ENCODE results near the gene ATP10D.

ATP10D gene

GRCh38 chr4:47513461-47513860, 28.4 kb downstream of the ATP10D start:
- H3K4me2 ChIP-seq (ENCODE audit: insufficient read depth, low read length, poor library complexity, severe bottlenecking), result no peak overlapping the region
- H3K27ac ChIP-seq (replicated peaks; ENCODE audit: low read length), result no peak overlapping the region
- H3K36me3 ChIP-seq (replicated peaks in 1 of 2; ENCODE audit: control insufficient read depth in 2 of 2, insufficient read depth in 2 of 2, low read length in 2 of 2), result no peaks in the 10 kb centered on the region
- no peak overlapping the region for H4K8ac ChIP-seq (ENCODE audit: low read depth, low read length)
- no peak overlapping the region for H3K18ac ChIP-seq (ENCODE audit: low read length)
- no CpG with 5 or more reads among the region's 1 CpG for WGBS, 2 donors (ENCODE audit: extremely low coverage in 2 of 2, insufficient read length in 2 of 2, insufficient replicate concordance in 1 of 2)
- H3K4me3 ChIP-seq (ENCODE audit: low read length in 2 of 2), result no peak overlapping the region
- no peak overlapping the region for H3K14ac ChIP-seq (ENCODE audit: low read length)
- peaks cover 0 to 15% of the 10 kb centered on the region in 2 donors for H3K4me1 ChIP-seq (ENCODE audit: control insufficient read depth in 2 of 2, insufficient read depth in 1 of 2, low read depth in 1 of 2, low read length in 2 of 2)
- H3K9ac ChIP-seq (ENCODE audit: low read depth, low read length, poor library complexity), result no peak overlapping the region
- H2BK12ac ChIP-seq (ENCODE audit: low read length), result no peak overlapping the region
- no peak overlapping the region for H3K4ac ChIP-seq (ENCODE audit: low read length)
- no peak overlapping the region for H2AK5ac ChIP-seq (ENCODE audit: low read depth, low read length)
- H2BK15ac ChIP-seq (ENCODE audit: low read length), result no peak overlapping the region
- no peaks in the 10 kb centered on the region for H3K79me1 ChIP-seq (ENCODE audit: low read depth, low read length)
- no peaks in the 10 kb centered on the region for H3K27me3 ChIP-seq (ENCODE audit: control insufficient read depth in 3 of 3, insufficient read depth in 3 of 3, low read depth in 1 of 3, low read length in 3 of 3)
- DNase-seq (ENCODE audit: low spot score), result no peak
- H3K9me3 ChIP-seq (replicated peaks in 1 of 2; ENCODE audit: control insufficient read depth in 2 of 2, insufficient read depth in 1 of 2, low read depth in 1 of 2, low read length in 2 of 2), result no peaks in the 10 kb centered on the region
- no peak overlapping the region for H2BK120ac ChIP-seq (ENCODE audit: low read depth, low read length)
- H3K23ac ChIP-seq (ENCODE audit: low read depth, low read length, poor library complexity), result no peak overlapping the region
- H2AFZ ChIP-seq (ENCODE audit: low read length), result peak overlapping the region; percentile 53
- no peak overlapping the region for H2BK5ac ChIP-seq (ENCODE audit: low read length)
- H4K91ac ChIP-seq (ENCODE audit: low read depth, low read length, poor library complexity), result no peak overlapping the region

- Histone ChIP-seq H3K27ac (replicated peaks; ENCODE audit: low read length) (no peak overlapping the region), H4K8ac (ENCODE audit: low read depth, low read length) (no peak overlapping the region), H2BK120ac (ENCODE audit: low read depth, low read length) (no peak overlapping the region), H3K27me3 (ENCODE audit: control insufficient read depth in 3 of 3, insufficient read depth in 3 of 3, low read depth in 1 of 3, low read length in 3 of 3) (no peaks in the 10 kb centered on the region), H3K4ac (ENCODE audit: low read length) (no peak overlapping the region), H3K18ac (ENCODE audit: low read length) (no peak overlapping the region), H2BK15ac (ENCODE audit: low read length) (no peak overlapping the region), H3K4me2 (ENCODE audit: insufficient read depth, low read length, poor library complexity, severe bottlenecking) (no peak overlapping the region), H3K4me1 (ENCODE audit: control insufficient read depth in 2 of 2, insufficient read depth in 1 of 2, low read depth in 1 of 2, low read length in 2 of 2) (no peaks in the 10 kb centered on the region), H3K36me3 (replicated peaks in 1 of 2; ENCODE audit: control insufficient read depth in 2 of 2, insufficient read depth in 2 of 2, low read length in 2 of 2) (no peaks in the 10 kb centered on the region), H2BK5ac (ENCODE audit: low read length) (no peak overlapping the region), H2AFZ (ENCODE audit: low read length) (no peak overlapping the region), H2AK5ac (ENCODE audit: low read depth, low read length) (no peak overlapping the region), H3K9ac (ENCODE audit: low read depth, low read length, poor library complexity) (no peak overlapping the region), H3K4me3 (ENCODE audit: low read length in 2 of 2) (no peak overlapping the region), H3K9me3 (replicated peaks in 1 of 2; ENCODE audit: control insufficient read depth in 2 of 2, insufficient read depth in 1 of 2, low read depth in 1 of 2, low read length in 2 of 2) (no peaks in the 10 kb centered on the region), H4K91ac (ENCODE audit: low read depth, low read length, poor library complexity) (no peak overlapping the region), H3K79me1 (ENCODE audit: low read depth, low read length) (no peaks in the 10 kb centered on the region), H2BK12ac (ENCODE audit: low read length) (no peak overlapping the region), H3K14ac (ENCODE audit: low read length) (no peak overlapping the region), H3K23ac (ENCODE audit: low read depth, low read length, poor library complexity) (no peak overlapping the region)
- no CpG with 5 or more reads among the region's 3 CpGs for WGBS, 2 donors (ENCODE audit: extremely low coverage in 2 of 2, insufficient read length in 2 of 2, insufficient replicate concordance in 1 of 2)
- no peak for DNase-seq (ENCODE audit: low spot score)
Observed at GRCh38 chr4:47519239-47519883, 34.3 kb downstream of the ATP10D start.

- H2BK12ac ChIP-seq (ENCODE audit: low read length), result no peak overlapping the region
- no peak overlapping the region for H3K27ac ChIP-seq (replicated peaks; ENCODE audit: low read length)
Observed at GRCh38 chr4:47525154-47525819, 40.2 kb downstream of the ATP10D start.

GRCh38 chr4:47526281-47526680, 41.2 kb downstream of the ATP10D start:
- H2BK5ac ChIP-seq (ENCODE audit: low read length), result no peak overlapping the region
- no peaks in the 10 kb centered on the region for H3K36me3 ChIP-seq (replicated peaks in 1 of 2; ENCODE audit: control insufficient read depth in 2 of 2, insufficient read depth in 2 of 2, low read length in 2 of 2)
- no peak for DNase-seq (ENCODE audit: low spot score)
- no peak overlapping the region for H2BK12ac ChIP-seq (ENCODE audit: low read length)
- H2BK120ac ChIP-seq (ENCODE audit: low read depth, low read length), result no peak overlapping the region
- no peaks in the 10 kb centered on the region for H3K27me3 ChIP-seq (ENCODE audit: control insufficient read depth in 3 of 3, insufficient read depth in 3 of 3, low read depth in 1 of 3, low read length in 3 of 3)
- no peak overlapping the region for H3K23ac ChIP-seq (ENCODE audit: low read depth, low read length, poor library complexity)
- H3K79me1 ChIP-seq (ENCODE audit: low read depth, low read length), result no peaks in the 10 kb centered on the region
- H4K8ac ChIP-seq (ENCODE audit: low read depth, low read length), result no peak overlapping the region
- H3K27ac ChIP-seq (replicated peaks; ENCODE audit: low read length), result no peak overlapping the region
- no peaks in the 10 kb centered on the region for H3K9me3 ChIP-seq (replicated peaks in 1 of 2; ENCODE audit: control insufficient read depth in 2 of 2, insufficient read depth in 1 of 2, low read depth in 1 of 2, low read length in 2 of 2)
- H4K91ac ChIP-seq (ENCODE audit: low read depth, low read length, poor library complexity), result no peak overlapping the region
- no peak overlapping the region for H2AFZ ChIP-seq (ENCODE audit: low read length)
- H3K18ac ChIP-seq (ENCODE audit: low read length), result no peak overlapping the region
- no peak overlapping the region for H3K4me3 ChIP-seq (ENCODE audit: low read length in 2 of 2)
- no peak overlapping the region for H3K14ac ChIP-seq (ENCODE audit: low read length)
- H2BK15ac ChIP-seq (ENCODE audit: low read length), result no peak overlapping the region
- H3K4me1 ChIP-seq (ENCODE audit: control insufficient read depth in 2 of 2, insufficient read depth in 1 of 2, low read depth in 1 of 2, low read length in 2 of 2), result peaks cover 2 to 4% of the 10 kb centered on the region in 2 donors
- H3K4ac ChIP-seq (ENCODE audit: low read length), result no peak overlapping the region
- H3K4me2 ChIP-seq (ENCODE audit: insufficient read depth, low read length, poor library complexity, severe bottlenecking), result no peak overlapping the region
- H3K9ac ChIP-seq (ENCODE audit: low read depth, low read length, poor library complexity), result no peak overlapping the region
- H2AK5ac ChIP-seq (ENCODE audit: low read depth, low read length), result no peak overlapping the region

More at GRCh38 chr4:47525154-47525819, 40.2 kb downstream of the ATP10D start:
- no peak overlapping the region for H3K23ac ChIP-seq (ENCODE audit: low read depth, low read length, poor library complexity)
- no peak overlapping the region for H2BK5ac ChIP-seq (ENCODE audit: low read length)
- no peak overlapping the region for H4K8ac ChIP-seq (ENCODE audit: low read depth, low read length)
- no peak for DNase-seq (ENCODE audit: low spot score)
- no peaks in the 10 kb centered on the region for H3K4me1 ChIP-seq (ENCODE audit: control insufficient read depth in 2 of 2, insufficient read depth in 1 of 2, low read depth in 1 of 2, low read length in 2 of 2)
- H3K4me3 ChIP-seq (ENCODE audit: low read length in 2 of 2), result no peak overlapping the region
- H3K79me1 ChIP-seq (ENCODE audit: low read depth, low read length), result no peaks in the 10 kb centered on the region
- no peak overlapping the region for H2BK120ac ChIP-seq (ENCODE audit: low read depth, low read length)
- H3K9ac ChIP-seq (ENCODE audit: low read depth, low read length, poor library complexity), result no peak overlapping the region
- H2BK15ac ChIP-seq (ENCODE audit: low read length), result no peak overlapping the region
- H3K4me2 ChIP-seq (ENCODE audit: insufficient read depth, low read length, poor library complexity, severe bottlenecking), result no peak overlapping the region
- no peak overlapping the region for H4K91ac ChIP-seq (ENCODE audit: low read depth, low read length, poor library complexity)
- no peak overlapping the region for H2AK5ac ChIP-seq (ENCODE audit: low read depth, low read length)
- H3K14ac ChIP-seq (ENCODE audit: low read length), result no peak overlapping the region
- no peak overlapping the region for H3K4ac ChIP-seq (ENCODE audit: low read length)
- WGBS, 2 donors (ENCODE audit: extremely low coverage in 2 of 2, insufficient read length in 2 of 2, insufficient replicate concordance in 1 of 2), result no CpG with 5 or more reads among the region's 5 CpGs
- no peak overlapping the region for H2AFZ ChIP-seq (ENCODE audit: low read length)
- H3K9me3 ChIP-seq (replicated peaks in 1 of 2; ENCODE audit: control insufficient read depth in 2 of 2, insufficient read depth in 1 of 2, low read depth in 1 of 2, low read length in 2 of 2), result no peaks in the 10 kb centered on the region
- H3K27me3 ChIP-seq (ENCODE audit: control insufficient read depth in 3 of 3, insufficient read depth in 3 of 3, low read depth in 1 of 3, low read length in 3 of 3), result no peaks in the 10 kb centered on the region
- H3K18ac ChIP-seq (ENCODE audit: low read length), result no peak overlapping the region
- no peaks in the 10 kb centered on the region for H3K36me3 ChIP-seq (replicated peaks in 1 of 2; ENCODE audit: control insufficient read depth in 2 of 2, insufficient read depth in 2 of 2, low read length in 2 of 2)

Data from neuronal stem cell (in vitro differentiated cells).